Ectodermal cell (in vitro differentiated cells): ENCODE measurements around the gene SUPT4H1.

Source experiments
- H3K27ac ChIP-seq: 2 replicates; pipeline ENCODE4 v1.7.0; 2013; ENCODE audit warnings: mild to moderate bottlenecking, low read depth, low read length; ENCODE audit not compliant: insufficient read depth, poor library complexity, severe bottlenecking
- H3K27me3 ChIP-seq: 2 replicates; pipeline ENCODE4 v1.7.0; 2013; ENCODE audit warnings: mild to moderate bottlenecking, low read length; ENCODE audit not compliant: insufficient read depth, control insufficient read depth, poor library complexity, severe bottlenecking
- H3K36me3 ChIP-seq: one replicate; pipeline ENCODE4 v1.7.0; 2013; ENCODE audit warnings: low read length; ENCODE audit not compliant: control insufficient read depth, insufficient read depth
- H3K4me1 ChIP-seq: one replicate; pipeline ENCODE4 v1.7.0; 2013; ENCODE audit warnings: low read length; ENCODE audit not compliant: control insufficient read depth, insufficient read depth
- H3K4me3 ChIP-seq: 2 replicates; pipeline ENCODE4 v1.7.0; 2013; ENCODE audit warnings: low read depth, low read length, control low read depth; ENCODE audit not compliant: insufficient read depth
- H3K9me3 ChIP-seq: 2 replicates; pipeline ENCODE4 v1.7.0; 2013; ENCODE audit warnings: mild to moderate bottlenecking, low read length, moderate library complexity; ENCODE audit not compliant: control insufficient read depth
- WGBS, 2 experiments: methylation state at CpG; one replicate each; pipeline ENCODE4 v1.1.7; 2013; ENCODE audit warnings: missing lambda C conversion rate in 2 of 2; 5-methylcytosine and 5-hydroxymethylcytosine counted together

The SUPT4H1 gene

DNA sequence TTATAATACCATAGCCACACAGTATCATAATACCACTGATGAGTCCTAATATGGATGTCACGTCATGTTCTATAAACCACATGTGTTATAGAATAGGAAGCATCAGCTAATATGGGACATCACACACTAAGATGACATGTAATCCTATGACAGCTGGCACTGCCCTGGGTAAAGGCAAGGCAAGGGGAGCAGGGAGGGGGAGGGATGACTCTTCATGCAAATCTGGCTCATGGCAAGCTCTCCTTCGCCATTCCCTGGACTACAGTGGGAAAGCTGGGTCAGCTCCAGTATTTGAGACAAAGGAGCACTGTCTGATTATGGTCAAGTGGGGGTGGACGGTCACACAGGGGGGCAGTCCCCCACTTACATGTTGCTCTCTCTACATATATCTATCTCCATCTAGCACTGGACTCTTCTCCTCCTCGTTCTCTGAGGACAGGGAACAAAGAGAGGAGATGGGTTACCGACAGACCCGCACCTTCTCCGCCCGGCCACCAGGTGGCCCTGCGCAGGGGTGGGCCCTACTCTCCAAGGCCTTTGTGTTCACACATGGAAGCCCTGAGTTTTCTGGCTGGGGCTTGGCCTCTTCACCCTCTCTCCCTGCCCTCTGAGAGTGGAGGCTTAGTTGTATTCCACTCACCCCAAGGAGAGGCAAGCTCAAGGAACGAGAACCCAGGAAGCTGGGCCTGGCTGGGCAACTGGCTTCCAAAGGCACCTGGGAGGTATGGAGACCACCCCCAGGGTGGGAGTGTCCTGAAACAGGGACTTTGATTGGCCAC is 47.8 kb downstream of the SUPT4H1 start:
- Histone ChIP-seq H3K4me1 (peaks cover 6% of the 10 kb centered on the region), H3K27ac (no peak overlapping the region), H3K9me3 (no peaks in the 10 kb centered on the region), H3K36me3 (no peaks in the 10 kb centered on the region), H3K27me3 (no peaks in the 10 kb centered on the region), H3K4me3 (no peak overlapping the region)
- WGBS, 2 experiments: 53 to 55% methylated on average over 10 of the region's 10 CpGs

DNA sequence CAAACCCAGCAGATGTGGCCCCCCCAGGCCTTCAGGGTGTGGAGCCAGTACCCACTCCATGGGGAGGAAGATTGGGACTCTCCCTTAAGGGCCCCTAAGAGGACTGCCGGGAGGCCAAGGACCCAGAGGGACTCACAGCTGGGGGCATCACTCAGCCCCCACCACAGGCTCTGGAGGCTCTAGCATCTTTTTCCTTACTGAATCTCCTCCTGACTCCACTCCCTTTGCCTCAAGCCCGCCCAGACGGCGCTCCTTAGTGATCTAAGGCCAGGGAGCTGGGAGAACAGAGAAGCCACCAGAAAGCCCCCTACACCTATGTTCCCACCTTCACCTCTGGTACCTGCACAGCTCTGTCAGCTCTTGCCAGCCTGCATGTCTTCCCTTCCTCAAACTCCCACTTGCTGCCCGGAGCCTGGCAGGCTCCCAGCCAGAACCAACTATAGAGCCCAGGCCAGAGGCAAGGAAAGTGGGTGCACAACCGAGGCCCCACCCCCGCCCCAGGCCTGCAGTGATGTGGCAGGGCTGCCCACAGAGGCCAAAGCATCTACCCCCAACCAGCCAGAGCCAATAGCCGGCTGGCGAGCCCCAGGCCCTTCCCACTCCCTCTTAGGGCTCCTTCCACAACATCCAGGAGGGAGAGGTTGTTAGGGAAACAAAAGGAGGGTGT is 48.9 kb downstream of the SUPT4H1 start:
- 82 to 84% methylated on average over 7 to 9 of the region's 9 CpGs for WGBS, 2 experiments
- no peaks in the 10 kb centered on the region for H3K27me3 ChIP-seq

DNA sequence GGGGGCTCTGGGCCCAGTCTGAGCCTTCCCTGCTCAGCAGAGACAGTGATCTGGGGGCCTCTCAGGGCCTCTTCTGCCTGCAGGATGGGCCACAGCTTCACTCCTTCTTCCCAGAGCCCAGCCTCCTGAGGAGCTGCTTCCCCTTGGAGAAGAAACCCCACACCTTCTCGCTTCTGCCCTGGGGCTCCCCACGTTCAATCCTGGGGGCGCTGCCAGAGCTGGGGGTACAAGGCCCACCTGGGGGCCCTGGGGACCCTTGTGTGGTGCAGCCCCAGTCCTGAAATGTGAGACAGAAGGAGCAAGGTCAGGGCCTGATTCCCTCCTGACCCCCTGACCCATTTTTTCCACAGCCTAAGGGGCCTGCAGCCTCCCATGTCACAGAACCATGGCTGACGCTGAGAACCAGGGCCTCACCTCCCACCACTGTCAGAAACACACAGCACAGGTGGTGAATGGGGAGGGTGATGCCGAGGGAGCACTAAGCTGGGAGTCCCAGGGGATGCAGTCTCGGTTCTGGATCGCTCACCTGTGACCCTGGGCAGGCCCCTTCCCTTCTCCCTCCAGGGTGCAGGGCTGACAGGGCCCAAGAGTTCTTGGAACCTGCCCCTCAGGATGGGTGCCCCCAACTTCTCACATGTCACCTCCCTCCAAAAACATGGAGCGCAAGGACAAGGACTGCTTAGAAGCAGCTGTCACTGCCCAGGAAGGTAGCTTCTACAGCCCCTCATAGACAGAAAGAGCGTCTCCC is 49.7 kb downstream of the SUPT4H1 start:
- no peak overlapping the region for H3K27ac ChIP-seq
- no peaks in the 10 kb centered on the region for H3K36me3 ChIP-seq
- no peak overlapping the region for H3K4me3 ChIP-seq
- H3K4me1 ChIP-seq: peaks cover 4% of the 10 kb centered on the region
- 86 to 91% methylated on average over 9 of the region's 9 CpGs for WGBS, 2 experiments
- H3K9me3 ChIP-seq: no peaks in the 10 kb centered on the region
- H3K27me3 ChIP-seq: no peaks in the 10 kb centered on the region

More for the DNA sequence above, 48.9 kb downstream of the SUPT4H1 start:
- Histone ChIP-seq H3K27ac (no peak overlapping the region), H3K9me3 (no peaks in the 10 kb centered on the region), H3K4me3 (no peak overlapping the region), H3K4me1 (peaks cover 4% of the 10 kb centered on the region), H3K36me3 (no peaks in the 10 kb centered on the region)

DNA sequence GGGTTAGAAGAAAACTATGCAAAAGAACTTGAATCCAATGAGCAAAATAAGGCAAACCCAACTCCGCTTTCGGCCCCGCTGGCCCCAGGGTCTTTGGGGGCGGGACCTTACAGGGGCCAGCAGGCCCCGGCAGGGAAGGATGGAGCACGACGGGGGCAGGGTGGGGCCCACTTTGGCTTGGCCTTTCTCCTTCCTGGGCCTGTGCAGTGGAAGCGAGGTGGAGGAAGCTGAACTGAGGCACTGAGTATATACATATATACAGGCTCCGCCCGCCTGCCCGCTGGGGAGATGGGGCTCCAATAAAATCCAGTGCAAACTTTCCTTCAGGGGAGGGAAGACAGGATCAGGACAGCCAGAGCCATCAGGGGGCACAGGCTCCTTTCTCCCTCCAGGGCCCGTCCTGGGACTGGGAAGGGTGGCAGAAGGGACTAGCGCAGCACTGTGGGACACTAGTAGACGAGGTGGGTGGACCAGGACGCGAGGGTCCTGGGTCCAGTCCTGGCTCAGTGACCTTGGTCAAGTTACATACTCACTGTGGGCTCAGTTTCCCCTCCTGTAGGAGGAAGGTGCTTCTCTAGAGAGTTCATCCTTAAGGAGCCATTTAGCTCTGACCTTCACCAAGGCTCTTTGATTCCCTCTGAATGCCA is 50.4 kb downstream of the SUPT4H1 start:
- H3K9me3 ChIP-seq: no peaks in the 10 kb centered on the region
- WGBS, 2 experiments: 84% methylated on average over 15 to 16 of the region's 16 CpGs

DNA sequence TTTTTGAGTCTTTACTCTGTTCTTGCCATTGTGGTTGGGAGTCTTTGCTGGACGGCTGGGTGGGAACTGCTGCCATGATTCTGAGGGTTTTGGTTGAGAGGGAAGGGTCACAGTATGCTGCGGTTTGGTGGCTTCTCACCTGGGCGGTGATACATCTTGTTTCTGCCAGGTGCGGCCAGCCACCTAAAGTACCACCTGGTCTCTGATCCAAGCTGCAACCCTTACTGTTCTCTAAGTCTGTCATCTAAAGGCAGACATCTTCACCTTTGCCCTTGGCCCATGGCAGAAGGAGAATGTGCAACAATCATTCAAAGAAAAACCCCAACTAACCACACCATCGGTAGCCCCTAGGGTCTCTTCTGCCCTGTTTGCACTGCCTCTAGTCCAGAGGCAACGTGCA is 51.7 kb downstream of the SUPT4H1 start:
- Histone ChIP-seq H3K4me1 (peaks cover 4% of the 10 kb centered on the region), H3K27ac (no peak overlapping the region), H3K4me3 (no peak overlapping the region), H3K27me3 (no peaks in the 10 kb centered on the region), H3K9me3 (no peaks in the 10 kb centered on the region), H3K36me3 (no peaks in the 10 kb centered on the region)
- WGBS, 2 experiments: 90 to 92% methylated on average over 6 of the region's 6 CpGs

More for the DNA sequence above, 50.4 kb downstream of the SUPT4H1 start:
- H3K36me3 ChIP-seq: no peaks in the 10 kb centered on the region
- H3K4me3 ChIP-seq: no peak overlapping the region
- no peaks in the 10 kb centered on the region for H3K27me3 ChIP-seq
- H3K27ac ChIP-seq: no peak overlapping the region
- peaks cover 4% of the 10 kb centered on the region for H3K4me1 ChIP-seq
